RWPE2 (cell line): ENCODE results near the gene CYTL1.

Experiments used
- ATAC-seq: fragments of 200-7000 bp; cut with Tn5 transposase; 3 replicates; pipeline ENCODE4 v1.9.1; 2021; ENCODE audit warnings: low read depth
- DNase-seq: peaks from one replicate; pipeline ENCODE4 v3.0.0-alpha.2; 2020; ENCODE audit warnings: low spot score
- H3K27ac ChIP-seq: fragments of 450-650 bp; 2 replicates; pipeline ENCODE4 v1.5.1; 2017; ENCODE audit warnings: mild to moderate bottlenecking; ENCODE audit not compliant: poor library complexity, severe bottlenecking
- H3K27me3 ChIP-seq: fragments of 250-450 bp; sonication (Bioruptor Pico); 2 replicates; pipeline ENCODE4 v1.5.1; 2021; ENCODE audit warnings: mild to moderate bottlenecking, moderate library complexity; ENCODE audit not compliant: insufficient read depth, poor library complexity, severe bottlenecking
- H3K36me3 ChIP-seq: fragments of 250-450 bp; sonication (Bioruptor Pico); 2 replicates; pipeline ENCODE4 v1.5.1; 2020; ENCODE audit warnings: low read depth, mild to moderate bottlenecking, moderate library complexity
- H3K4me1 ChIP-seq: fragments of 250-450 bp; sonication (Bioruptor Pico); 2 replicates; pipeline ENCODE4 v1.5.1; 2021; ENCODE audit warnings: mild to moderate bottlenecking, moderate library complexity; ENCODE audit not compliant: insufficient read depth, poor library complexity, severe bottlenecking
- H3K4me3 ChIP-seq: fragments of 250-450 bp; sonication (Bioruptor Pico); 2 replicates; pipeline ENCODE4 v1.5.1; 2021; ENCODE audit warnings: mild to moderate bottlenecking, moderate library complexity; ENCODE audit not compliant: severe bottlenecking
- H3K9me3 ChIP-seq: fragments of 250-450 bp; sonication (Bioruptor Pico); 2 replicates; pipeline ENCODE4 v1.5.1; 2021; ENCODE audit warnings: mild to moderate bottlenecking, moderate library complexity; ENCODE audit not compliant: severe bottlenecking
- CTCF ChIP-seq: fragments of 450-650 bp; IDR thresholded peaks from one replicate; pipeline ENCODE4 v1.5.1; 2017; ENCODE audit warnings: mild to moderate bottlenecking, moderate library complexity; ENCODE audit not compliant: poor library complexity, severe bottlenecking

Gene CYTL1

GRCh38 chr4:4968161-4968725 lies 51.0 kb downstream of the CYTL1 start:
- Histone ChIP-seq H3K4me1 (no peaks in the 10 kb centered on the region), H3K4me3 (no peak overlapping the region), H3K9me3 (no peaks in the 10 kb centered on the region), H3K27ac (no peak overlapping the region), H3K36me3 (no peaks in the 10 kb centered on the region), H3K27me3 (no peaks in the 10 kb centered on the region)
- DNase-seq (no peak), ATAC-seq (no peak)
- TF ChIP-seq CTCF, result no peak
